ENCODE measurements around the gene GALNT10.
A peak's percentile ranks its signal among the peaks of the same experiment; 100 is the strongest.

GALNT10 gene

DNA sequence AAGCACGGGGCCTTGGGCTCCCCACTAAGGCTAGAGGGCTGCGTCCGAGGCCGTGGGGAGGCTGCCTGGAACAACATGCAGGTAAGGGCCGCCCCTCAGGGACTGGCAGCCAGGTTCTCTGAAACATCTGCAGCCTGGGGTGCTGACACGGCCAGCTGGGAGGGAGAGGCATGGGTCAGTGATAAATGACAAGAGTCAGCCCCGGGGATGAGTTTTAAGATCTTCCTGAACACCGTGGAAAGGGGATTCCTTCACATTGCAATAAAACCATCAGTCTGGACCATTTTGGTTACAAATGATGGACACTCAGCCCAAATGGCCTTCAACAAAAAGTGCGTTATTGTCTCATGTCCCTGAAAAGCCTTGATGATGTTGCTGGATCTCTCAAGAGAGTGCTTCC, 222.4 kb downstream of the GALNT10 start:
- no peak overlapping the region for H3K4me3 ChIP-seq (replicated peaks in 1 of 2; ENCODE audit: low read depth in 2 of 2, low read length in 2 of 2)
- TF ChIP-seq, protein P1, sequence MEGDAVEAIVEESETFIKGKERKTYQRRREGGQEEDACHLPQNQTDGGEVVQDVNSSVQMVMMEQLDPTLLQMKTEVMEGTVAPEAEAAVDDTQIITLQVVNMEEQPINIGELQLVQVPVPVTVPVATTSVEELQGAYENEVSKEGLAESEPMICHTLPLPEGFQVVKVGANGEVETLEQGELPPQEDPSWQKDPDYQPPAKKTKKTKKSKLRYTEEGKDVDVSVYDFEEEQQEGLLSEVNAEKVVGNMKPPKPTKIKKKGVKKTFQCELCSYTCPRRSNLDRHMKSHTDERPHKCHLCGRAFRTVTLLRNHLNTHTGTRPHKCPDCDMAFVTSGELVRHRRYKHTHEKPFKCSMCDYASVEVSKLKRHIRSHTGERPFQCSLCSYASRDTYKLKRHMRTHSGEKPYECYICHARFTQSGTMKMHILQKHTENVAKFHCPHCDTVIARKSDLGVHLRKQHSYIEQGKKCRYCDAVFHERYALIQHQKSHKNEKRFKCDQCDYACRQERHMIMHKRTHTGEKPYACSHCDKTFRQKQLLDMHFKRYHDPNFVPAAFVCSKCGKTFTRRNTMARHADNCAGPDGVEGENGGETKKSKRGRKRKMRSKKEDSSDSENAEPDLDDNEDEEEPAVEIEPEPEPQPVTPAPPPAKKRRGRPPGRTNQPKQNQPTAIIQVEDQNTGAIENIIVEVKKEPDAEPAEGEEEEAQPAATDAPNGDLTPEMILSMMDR (IDR thresholded peaks at IDR 0.05; ENCODE audit: low read depth, low read length), result no peak

DNA sequence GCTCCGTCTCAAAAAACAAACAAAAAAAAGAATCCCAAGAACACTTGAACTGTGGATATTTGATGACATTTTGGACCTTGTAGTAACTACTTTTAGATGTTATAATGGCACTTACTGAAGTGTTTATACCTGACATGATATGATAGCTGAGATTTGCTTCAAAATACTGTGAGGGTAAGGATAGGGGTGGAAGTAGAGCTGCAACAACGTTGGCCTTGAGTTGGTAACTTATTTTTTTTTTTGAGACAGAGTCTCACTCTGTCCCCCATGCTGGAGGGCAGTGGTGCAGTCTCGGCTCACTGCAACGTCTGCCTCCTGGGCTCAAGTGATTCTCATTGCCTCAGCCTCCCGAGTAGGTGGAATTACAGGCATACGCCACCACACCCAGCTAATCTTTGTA, 224.6 kb downstream of the GALNT10 start:
- DNase-seq (ENCODE audit: low read depth in 2 of 2), result no peak
- TF ChIP-seq, protein P1 (IDR thresholded peaks at IDR 0.05; ENCODE audit: low read depth, low read length), result no peak

More for the DNA sequence above, 222.4 kb downstream of the GALNT10 start:
- DNase-seq (ENCODE audit: low read depth in 2 of 2), result no peak

DNA sequence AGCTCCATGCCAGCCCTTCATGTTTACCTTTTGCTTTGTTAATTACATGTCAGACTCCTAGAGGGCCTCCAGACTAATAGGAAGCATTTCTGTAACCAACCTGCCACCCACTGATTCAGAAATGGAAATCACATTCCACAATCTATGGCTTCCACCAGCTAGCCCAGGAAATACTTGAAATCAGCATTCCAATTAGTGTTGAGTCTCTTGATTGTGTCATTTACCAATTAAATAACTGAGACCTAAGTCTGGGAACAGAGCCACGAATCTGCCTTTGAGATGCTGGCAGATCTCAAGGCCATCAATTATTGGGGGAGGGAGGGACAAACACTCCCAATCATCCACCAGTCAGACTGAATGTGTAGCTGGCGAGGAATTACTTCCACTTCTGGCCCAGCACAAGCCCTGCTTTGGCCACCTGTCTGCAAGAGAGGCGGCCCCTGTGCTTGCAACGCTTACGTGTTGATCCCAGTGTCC, 227.8 kb downstream of the GALNT10 start:
- no peak for DNase-seq (ENCODE audit: low read depth in 2 of 2)
- H3K4me3 ChIP-seq (replicated peaks in 1 of 2; ENCODE audit: low read depth in 2 of 2, low read length in 2 of 2), result no peak overlapping the region
- TF ChIP-seq, protein P1 (IDR thresholded peaks at IDR 0.05; ENCODE audit: low read depth, low read length), result no peak

More for the DNA sequence above, 224.6 kb downstream of the GALNT10 start:
- no peak overlapping the region for H3K4me3 ChIP-seq (replicated peaks in 1 of 2; ENCODE audit: low read depth in 2 of 2, low read length in 2 of 2)

DNA sequence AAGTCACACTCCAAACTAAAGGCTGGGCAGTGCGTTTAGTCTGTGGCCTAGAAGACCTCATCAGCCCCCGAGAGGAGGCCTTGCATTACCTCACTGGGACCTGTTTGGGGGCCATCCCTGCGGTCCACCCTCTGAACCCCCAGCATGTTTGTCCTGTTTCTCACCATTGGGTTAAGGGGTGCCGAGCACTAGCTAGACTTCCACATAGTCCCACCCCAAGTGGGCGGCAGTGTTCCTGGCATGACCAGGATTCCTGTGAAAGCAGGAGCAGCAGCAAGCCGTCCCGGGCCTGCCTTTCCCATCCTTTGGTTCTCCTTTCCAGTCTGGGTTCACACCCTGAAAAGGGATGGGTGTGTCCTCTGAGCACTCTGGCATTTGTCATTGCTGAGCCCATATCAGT, 228.7 kb downstream of the GALNT10 start:
- no peak for DNase-seq (ENCODE audit: low read depth in 2 of 2)
- TF ChIP-seq, protein P1 (IDR thresholded peaks at IDR 0.05; ENCODE audit: low read depth, low read length), result no peak
- H3K4me3 ChIP-seq (replicated peaks in 1 of 2; ENCODE audit: low read depth in 2 of 2, low read length in 2 of 2), result no peak overlapping the region

DNA sequence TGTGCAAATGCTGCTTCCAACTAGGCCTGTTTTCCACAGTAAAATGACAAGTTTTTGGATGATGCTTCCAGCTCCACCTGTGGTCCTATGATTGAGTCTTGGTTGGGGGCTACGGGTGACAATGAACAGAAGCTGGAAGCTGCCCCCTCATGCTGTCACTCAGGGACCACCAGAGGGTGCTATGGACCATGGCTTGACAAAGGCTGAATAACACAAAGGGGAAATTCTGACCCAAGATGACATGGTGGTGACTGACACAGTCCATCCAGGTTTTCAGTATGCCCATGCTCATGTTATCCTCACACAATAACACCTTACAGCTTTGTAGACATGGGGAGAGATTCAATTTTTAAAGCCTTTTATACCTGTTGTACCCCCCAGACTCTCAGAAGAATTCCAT, 231.3 kb downstream of the GALNT10 start:
- H3K4me3 ChIP-seq (replicated peaks in 1 of 2; ENCODE audit: low read depth in 2 of 2, low read length in 2 of 2), result no peak overlapping the region
- TF ChIP-seq, protein P1 (IDR thresholded peaks at IDR 0.05; ENCODE audit: low read depth, low read length), result peak; percentile 53
- peak in 1 of 2 donors; percentile 39 for DNase-seq (ENCODE audit: low read depth in 2 of 2)

DNA sequence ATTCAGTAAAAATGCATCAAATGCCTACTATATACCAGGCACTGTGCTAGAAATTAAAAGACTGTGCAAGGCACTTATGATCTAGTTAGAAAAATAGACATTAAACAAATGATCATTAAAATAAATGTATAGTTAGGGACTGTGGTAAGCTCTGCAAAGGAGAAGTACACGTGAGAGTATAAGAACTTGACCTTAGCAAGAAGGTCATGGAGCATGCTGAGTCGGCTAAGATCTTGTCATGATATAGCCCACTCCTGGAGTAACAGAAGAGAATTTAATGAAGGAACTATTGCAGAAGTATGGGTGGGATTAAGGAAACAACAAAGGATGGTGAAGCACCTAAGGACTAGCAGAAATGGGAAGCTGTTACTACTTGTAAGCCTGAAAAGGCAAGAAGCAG, 231.8 kb downstream of the GALNT10 start:
- no peak overlapping the region for H3K4me3 ChIP-seq (replicated peaks in 1 of 2; ENCODE audit: low read depth in 2 of 2, low read length in 2 of 2)
- no peak for DNase-seq (ENCODE audit: low read depth in 2 of 2)
- TF ChIP-seq, protein P1 (IDR thresholded peaks at IDR 0.05; ENCODE audit: low read depth, low read length), result no peak

DNA sequence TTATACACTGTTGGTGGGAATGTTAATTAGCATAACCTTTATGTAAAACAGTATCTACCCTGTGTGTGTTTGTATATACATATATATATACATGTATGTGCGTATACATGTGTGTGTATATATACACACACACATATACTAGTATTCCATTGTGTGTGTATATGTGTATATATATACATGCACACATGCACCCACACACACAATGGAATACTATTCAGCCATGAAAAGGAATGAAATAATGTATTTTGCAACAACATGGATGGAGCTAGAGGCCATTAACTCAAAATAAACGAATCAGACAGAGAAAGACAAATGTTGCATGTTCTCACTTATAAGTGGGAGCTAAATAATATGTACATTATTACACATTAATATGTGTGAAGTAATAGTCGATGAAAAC, 237.7 kb downstream of the GALNT10 start:
- H3K4me3 ChIP-seq (replicated peaks in 1 of 2; ENCODE audit: low read depth in 2 of 2, low read length in 2 of 2), result no peak overlapping the region
- TF ChIP-seq, protein P1 (IDR thresholded peaks at IDR 0.05; ENCODE audit: low read depth, low read length), result no peak
- no peak for DNase-seq (ENCODE audit: low read depth in 2 of 2)

Data from cardiac fibroblast (primary cell).